ENCODE data around the gene CKAP2L.

DNA sequence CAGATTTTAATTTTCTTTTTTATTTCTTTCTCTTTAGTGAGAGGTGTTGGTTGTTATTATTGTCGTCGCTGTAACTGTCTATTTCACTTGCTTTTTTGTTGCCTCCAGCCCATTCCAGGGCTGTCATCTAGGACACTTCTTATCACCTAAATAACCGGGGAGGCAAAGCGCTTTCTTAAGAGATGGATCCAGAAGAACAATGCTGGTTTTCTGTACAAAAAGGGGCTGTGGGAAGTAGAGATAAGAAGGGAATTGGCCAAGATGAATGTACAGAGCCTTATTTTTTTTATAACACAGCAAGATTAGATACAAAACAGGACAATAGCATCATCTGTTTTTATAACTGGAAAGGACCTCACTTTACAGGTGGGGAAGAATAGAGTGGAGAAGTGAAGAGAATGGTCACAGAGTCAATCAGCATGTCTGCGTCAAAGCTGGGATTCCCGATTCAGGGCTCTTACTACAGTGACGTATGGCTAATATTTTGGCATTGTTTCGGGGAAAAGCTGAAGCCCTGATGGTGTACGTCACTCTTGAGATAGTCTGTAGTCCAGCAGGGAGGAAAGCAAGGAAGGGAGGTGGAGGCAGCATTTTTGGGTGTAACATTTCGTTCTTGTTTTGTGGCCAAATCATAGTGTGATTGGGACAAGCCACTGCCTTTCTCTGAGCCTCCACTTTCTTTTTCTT, 49.0 kb upstream of the CKAP2L start:
- no peak for TF ChIP-seq TAF1 (conservative IDR thresholded peaks at IDR 0.05)
- TF ChIP-seq, protein P1, sequence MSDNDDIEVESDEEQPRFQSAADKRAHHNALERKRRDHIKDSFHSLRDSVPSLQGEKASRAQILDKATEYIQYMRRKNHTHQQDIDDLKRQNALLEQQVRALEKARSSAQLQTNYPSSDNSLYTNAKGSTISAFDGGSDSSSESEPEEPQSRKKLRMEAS (IDR thresholded peaks at IDR 0.05), result no peak
- TF ChIP-seq, protein P2, sequence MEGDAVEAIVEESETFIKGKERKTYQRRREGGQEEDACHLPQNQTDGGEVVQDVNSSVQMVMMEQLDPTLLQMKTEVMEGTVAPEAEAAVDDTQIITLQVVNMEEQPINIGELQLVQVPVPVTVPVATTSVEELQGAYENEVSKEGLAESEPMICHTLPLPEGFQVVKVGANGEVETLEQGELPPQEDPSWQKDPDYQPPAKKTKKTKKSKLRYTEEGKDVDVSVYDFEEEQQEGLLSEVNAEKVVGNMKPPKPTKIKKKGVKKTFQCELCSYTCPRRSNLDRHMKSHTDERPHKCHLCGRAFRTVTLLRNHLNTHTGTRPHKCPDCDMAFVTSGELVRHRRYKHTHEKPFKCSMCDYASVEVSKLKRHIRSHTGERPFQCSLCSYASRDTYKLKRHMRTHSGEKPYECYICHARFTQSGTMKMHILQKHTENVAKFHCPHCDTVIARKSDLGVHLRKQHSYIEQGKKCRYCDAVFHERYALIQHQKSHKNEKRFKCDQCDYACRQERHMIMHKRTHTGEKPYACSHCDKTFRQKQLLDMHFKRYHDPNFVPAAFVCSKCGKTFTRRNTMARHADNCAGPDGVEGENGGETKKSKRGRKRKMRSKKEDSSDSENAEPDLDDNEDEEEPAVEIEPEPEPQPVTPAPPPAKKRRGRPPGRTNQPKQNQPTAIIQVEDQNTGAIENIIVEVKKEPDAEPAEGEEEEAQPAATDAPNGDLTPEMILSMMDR (IDR thresholded peaks at IDR 0.05; ENCODE audit: low read depth, low read length, missing input control), result no peak
- TF ChIP-seq, protein P3, sequence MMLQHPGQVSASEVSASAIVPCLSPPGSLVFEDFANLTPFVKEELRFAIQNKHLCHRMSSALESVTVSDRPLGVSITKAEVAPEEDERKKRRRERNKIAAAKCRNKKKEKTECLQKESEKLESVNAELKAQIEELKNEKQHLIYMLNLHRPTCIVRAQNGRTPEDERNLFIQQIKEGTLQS (IDR thresholded peaks at IDR 0.05), result no peak
- no peak for TF ChIP-seq HNF4A (conservative IDR thresholded peaks at IDR 0.05)
- TF ChIP-seq, protein P4, sequence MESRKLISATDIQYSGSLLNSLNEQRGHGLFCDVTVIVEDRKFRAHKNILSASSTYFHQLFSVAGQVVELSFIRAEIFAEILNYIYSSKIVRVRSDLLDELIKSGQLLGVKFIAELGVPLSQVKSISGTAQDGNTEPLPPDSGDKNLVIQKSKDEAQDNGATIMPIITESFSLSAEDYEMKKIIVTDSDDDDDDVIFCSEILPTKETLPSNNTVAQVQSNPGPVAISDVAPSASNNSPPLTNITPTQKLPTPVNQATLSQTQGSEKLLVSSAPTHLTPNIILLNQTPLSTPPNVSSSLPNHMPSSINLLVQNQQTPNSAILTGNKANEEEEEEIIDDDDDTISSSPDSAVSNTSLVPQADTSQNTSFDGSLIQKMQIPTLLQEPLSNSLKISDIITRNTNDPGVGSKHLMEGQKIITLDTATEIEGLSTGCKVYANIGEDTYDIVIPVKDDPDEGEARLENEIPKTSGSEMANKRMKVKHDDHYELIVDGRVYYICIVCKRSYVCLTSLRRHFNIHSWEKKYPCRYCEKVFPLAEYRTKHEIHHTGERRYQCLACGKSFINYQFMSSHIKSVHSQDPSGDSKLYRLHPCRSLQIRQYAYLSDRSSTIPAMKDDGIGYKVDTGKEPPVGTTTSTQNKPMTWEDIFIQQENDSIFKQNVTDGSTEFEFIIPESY (IDR thresholded peaks at IDR 0.05), result no peak
- no peak for TF ChIP-seq YY1 (IDR thresholded peaks at IDR 0.05)

Data from liver (tissue), 3 donors.